ENCODE data around the gene NRF1. TPM values are rescaled to one million over a fixed set of nuclear protein-coding genes. Genes with fewer than 3 reads are reported as not detected.

The NRF1 gene
- total RNA-seq, 2 donors from 2014 or later = 33.7 to 33.9 TPM

DNA sequence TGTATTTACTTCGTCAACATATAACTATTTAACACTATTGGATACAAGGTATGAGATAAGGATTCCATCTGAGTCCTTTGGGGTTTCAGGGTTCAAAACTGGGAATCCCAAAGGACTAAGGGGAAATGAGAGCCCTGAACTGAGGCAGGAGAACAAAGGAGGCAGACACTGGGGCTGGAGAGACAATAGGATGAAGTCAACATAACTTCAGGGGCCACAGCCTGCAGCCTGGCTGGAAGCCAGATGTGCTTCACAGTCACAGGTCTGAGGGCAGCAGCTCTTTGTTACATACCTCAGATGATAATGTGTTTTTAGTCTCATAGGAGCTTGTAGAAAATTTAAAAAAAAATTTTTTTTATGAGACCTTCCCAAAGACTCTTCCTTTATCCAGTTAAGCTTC lies 73.3 kb downstream of the NRF1 start:
- Mint-ChIP-seq H3K4me3 (no peak overlapping the region), H3K27ac (peak overlapping the region; percentile 77)

DNA sequence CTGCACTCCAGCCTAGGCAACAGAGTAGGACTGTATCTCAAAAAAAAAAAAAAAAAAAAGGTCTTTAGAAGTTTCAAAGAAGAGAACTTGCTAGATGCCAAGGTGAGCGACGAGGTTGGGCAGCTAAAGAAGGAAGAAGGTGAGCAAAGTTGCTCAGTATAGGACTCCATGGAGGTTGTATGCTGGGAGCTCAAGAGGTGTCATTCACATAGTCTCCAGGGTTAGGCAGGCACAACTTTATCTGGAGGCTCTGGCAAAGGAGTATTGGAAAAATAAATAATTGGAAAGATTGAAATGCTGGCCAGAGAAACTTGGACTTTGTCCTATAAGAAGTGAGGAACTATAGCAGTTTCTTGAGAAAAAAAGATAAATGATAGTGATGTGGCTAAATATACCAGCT lies 74.5 kb downstream of the NRF1 start:
- H3K9me3 ChIP-seq (ENCODE audit: control insufficient read depth, low read length, poor library complexity, severe bottlenecking) = no peaks in the 10 kb centered on the region
- peaks cover 2% of the 10 kb centered on the region for H3K36me3 Mint-ChIP-seq (ENCODE audit: low read depth)
- DNase-seq (no peak), ATAC-seq (no peak)
- H3K27ac Mint-ChIP-seq = no peak overlapping the region
- no peak overlapping the region for H3K4me3 Mint-ChIP-seq
- H3K4me1 Mint-ChIP-seq = peaks cover 13% of the 10 kb centered on the region
- no peaks in the 10 kb centered on the region for H3K27me3 Mint-ChIP-seq

More for the DNA sequence above, 73.3 kb downstream of the NRF1 start:
- peaks cover 18% of the 10 kb centered on the region for H3K4me1 Mint-ChIP-seq
- ATAC-seq (no peak), DNase-seq (no peak)
- H3K36me3 Mint-ChIP-seq (ENCODE audit: low read depth) = peaks cover 8% of the 10 kb centered on the region
- no peaks in the 10 kb centered on the region for H3K27me3 Mint-ChIP-seq
- H3K9me3 ChIP-seq (ENCODE audit: control insufficient read depth, low read length, poor library complexity, severe bottlenecking) = no peaks in the 10 kb centered on the region

DNA sequence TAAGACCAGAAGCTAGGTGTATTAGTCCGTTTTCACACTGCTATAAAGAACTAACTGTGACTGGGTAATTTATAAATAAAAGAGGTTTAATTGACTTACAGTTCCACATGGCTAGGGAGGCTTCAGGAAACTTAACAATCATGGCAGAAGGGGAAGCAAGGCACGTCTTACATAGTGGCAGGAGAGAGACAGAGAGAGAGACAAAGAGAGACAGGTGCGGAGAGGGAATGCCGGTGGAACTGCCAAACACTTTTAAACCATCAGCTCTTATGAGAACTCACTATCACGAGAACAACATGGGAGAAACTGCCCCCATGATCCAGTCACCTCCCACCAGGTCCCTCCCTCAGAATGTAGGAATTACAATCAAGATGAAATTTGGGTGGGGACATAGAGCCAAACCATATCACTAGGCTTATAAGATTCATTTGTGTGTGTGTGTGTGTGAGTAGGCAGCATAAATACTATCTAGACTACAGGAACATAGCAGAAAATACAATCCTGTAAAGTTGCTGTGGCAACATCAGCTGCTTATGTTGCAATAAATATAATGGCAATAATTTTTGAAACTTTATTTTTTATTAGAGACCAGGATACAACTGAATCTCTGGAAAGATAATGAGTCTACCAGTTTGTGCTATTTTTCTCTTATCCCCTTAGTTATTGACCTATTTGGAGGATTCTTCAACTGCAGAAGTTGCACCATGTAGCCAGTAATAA lies 77.1 kb downstream of the NRF1 start:
- Mint-ChIP-seq H3K27ac (no peak overlapping the region), H3K27me3 (no peaks in the 10 kb centered on the region), H3K4me1 (peaks cover 20% of the 10 kb centered on the region), H3K36me3 (ENCODE audit: low read depth) (peaks cover 14% of the 10 kb centered on the region), H3K4me3 (no peak overlapping the region)
- DNase-seq (no peak), ATAC-seq (no peak)
- H3K9me3 ChIP-seq (ENCODE audit: control insufficient read depth, low read length, poor library complexity, severe bottlenecking) = no peaks in the 10 kb centered on the region

- no peak for ATAC-seq
- DNase-seq = no peak
- no peaks in the 10 kb centered on the region for H3K9me3 ChIP-seq (ENCODE audit: control insufficient read depth, low read length, poor library complexity, severe bottlenecking)
- H3K36me3 Mint-ChIP-seq (ENCODE audit: low read depth) = peaks cover 14% of the 10 kb centered on the region
- H3K4me1 Mint-ChIP-seq = peaks cover 20% of the 10 kb centered on the region
- no peak overlapping the region for H3K4me3 Mint-ChIP-seq
- no peak overlapping the region for H3K27ac Mint-ChIP-seq
- H3K27me3 Mint-ChIP-seq = no peaks in the 10 kb centered on the region
Measured at GRCh38 chr7:129689995-129690581, 78.6 kb downstream of the NRF1 start.

- Mint-ChIP-seq H3K4me3 (no peak overlapping the region), H3K27ac (no peak overlapping the region), H3K36me3 (ENCODE audit: low read depth) (peaks cover 12% of the 10 kb centered on the region), H3K4me1 (peaks cover 18% of the 10 kb centered on the region), H3K27me3 (no peaks in the 10 kb centered on the region)
- H3K9me3 ChIP-seq (ENCODE audit: control insufficient read depth, low read length, poor library complexity, severe bottlenecking) = no peaks in the 10 kb centered on the region
- DNase-seq (no peak), ATAC-seq (no peak)
Measured at GRCh38 chr7:129690701-129691100, 79.2 kb downstream of the NRF1 start.

DNA sequence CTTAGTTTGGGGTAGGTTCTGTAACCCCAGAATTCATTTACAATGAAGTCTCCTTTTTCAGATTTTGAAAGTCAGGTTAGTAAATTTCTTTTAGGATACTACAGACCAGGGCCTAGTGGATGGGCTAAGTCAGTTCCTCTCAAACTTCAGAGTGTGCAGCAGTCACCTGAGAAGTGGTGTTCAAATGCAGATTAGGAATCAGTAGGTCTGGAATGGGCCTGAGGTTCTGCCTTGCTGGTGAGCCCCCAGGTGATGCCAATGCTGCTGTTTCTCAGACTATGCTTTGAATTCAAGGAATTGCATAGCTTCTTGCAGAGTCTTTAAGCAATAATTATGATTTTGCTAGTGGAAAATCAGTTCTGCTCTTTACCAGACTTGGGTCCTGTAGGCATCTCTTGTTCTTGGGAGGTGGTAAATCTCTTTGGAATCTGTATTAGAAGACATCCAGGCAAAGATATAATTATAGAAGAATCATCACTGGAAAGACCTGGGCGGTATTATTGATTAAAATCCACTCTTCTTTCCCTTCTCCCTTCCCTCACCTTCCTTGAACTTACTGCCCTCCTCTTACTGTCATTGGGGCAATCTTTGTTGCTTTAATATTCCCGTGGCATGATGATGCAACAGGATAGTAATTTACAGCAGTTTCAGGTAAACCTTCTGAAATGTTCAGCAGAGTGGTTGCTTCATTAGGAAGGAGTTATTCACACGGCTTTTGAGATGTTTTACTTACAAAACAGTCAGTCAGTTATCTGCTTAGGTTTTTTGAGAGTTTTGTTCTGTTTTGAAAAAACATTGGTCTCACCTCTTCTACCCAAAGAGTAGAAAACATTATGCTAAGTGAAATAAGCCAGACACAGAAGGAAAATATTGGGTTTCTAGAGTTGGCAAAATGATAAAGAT lies 87.2 kb downstream of the NRF1 start:
- ATAC-seq = no peak
- Mint-ChIP-seq H3K27ac (peak overlapping the region; percentile 49), H3K4me3 (no peak overlapping the region), H3K36me3 (ENCODE audit: low read depth) (no peaks in the 10 kb centered on the region), H3K27me3 (no peaks in the 10 kb centered on the region), H3K4me1 (peaks cover 6% of the 10 kb centered on the region)
- no peaks in the 10 kb centered on the region for H3K9me3 ChIP-seq (ENCODE audit: control insufficient read depth, low read length, poor library complexity, severe bottlenecking)
- no peak for DNase-seq

GRCh38 chr7:129702316-129702715 lies 90.8 kb downstream of the NRF1 start:
- no peak overlapping the region for H3K4me3 Mint-ChIP-seq
- peaks cover 25% of the 10 kb centered on the region for H3K4me1 Mint-ChIP-seq
- ATAC-seq (no peak), DNase-seq (no peak)
- peaks cover 8% of the 10 kb centered on the region for H3K36me3 Mint-ChIP-seq (ENCODE audit: low read depth)
- H3K9me3 ChIP-seq (ENCODE audit: control insufficient read depth, low read length, poor library complexity, severe bottlenecking) = no peaks in the 10 kb centered on the region
- H3K27ac Mint-ChIP-seq = no peak overlapping the region
- H3K27me3 Mint-ChIP-seq = no peaks in the 10 kb centered on the region

DNA sequence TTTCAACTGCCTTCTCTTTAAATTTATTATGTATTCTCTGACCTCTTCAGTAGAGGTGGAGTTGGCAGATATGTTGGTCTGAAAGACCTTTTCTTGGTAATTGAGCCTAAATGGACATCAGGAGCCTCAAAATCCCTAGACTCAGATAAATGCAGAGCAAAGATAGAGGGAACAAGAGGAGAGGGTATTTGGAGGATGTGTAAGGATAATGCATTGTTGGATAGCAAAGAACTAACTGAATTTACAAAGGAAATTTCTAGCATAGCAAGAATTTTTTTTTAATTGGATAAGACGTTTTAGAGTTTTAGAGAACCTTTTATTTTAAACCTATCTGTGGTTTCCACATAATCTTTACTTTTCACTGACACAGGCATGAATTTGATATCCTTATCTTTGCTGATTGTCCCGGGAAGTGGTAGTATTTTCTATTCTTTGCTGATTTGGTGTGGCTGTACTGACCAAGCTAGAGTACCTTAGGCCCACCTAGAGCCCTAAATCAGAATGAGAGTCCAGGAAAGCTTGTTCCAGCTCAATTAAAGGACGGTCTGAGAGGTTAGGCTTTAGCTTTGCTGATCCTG lies 91.3 kb downstream of the NRF1 start:
- DNase-seq (no peak), ATAC-seq (no peak)
- H3K4me1 Mint-ChIP-seq = peaks cover 28% of the 10 kb centered on the region
- no peak overlapping the region for H3K27ac Mint-ChIP-seq
- H3K36me3 Mint-ChIP-seq (ENCODE audit: low read depth) = peaks cover 8% of the 10 kb centered on the region
- H3K27me3 Mint-ChIP-seq = no peaks in the 10 kb centered on the region
- no peaks in the 10 kb centered on the region for H3K9me3 ChIP-seq (ENCODE audit: control insufficient read depth, low read length, poor library complexity, severe bottlenecking)
- H3K4me3 Mint-ChIP-seq = no peak overlapping the region

- Mint-ChIP-seq H3K27me3 (no peaks in the 10 kb centered on the region), H3K4me1 (peaks cover 32% of the 10 kb centered on the region), H3K4me3 (no peak overlapping the region), H3K36me3 (ENCODE audit: low read depth) (peaks cover 8% of the 10 kb centered on the region), H3K27ac (no peak overlapping the region)
- ATAC-seq = no peak
- no peak for DNase-seq
- H3K9me3 ChIP-seq (ENCODE audit: control insufficient read depth, low read length, poor library complexity, severe bottlenecking) = no peaks in the 10 kb centered on the region
Measured at GRCh38 chr7:129703751-129704150, 92.2 kb downstream of the NRF1 start.

DNA sequence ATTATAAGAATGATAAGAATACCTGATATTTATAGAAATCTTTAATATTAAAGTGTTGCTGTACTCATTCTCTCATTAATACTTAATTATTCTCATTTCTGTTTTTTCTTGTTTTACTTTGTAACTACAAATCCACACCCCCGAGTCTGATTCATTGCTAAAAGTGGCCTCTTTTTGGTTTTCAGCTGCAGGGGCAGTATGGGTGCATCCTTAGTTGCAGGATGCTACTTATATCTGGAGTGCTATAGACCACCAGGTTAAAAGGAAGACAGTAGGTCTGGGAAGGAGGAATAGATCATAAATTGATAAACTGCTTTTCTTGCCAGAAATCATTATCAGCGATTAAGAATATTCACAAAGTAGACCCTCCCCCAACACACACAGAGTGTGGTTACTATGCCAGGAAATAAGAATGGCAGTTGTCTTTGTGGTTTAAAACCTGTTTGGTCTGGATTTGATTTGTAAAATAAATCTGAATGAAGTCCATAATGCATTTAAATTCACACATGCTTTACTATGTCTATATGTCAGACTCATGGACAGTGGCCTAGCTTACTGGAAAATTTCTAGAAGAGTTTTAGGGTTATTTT lies 96.5 kb downstream of the NRF1 start:
- no peaks in the 10 kb centered on the region for H3K27me3 Mint-ChIP-seq
- peaks cover 13% of the 10 kb centered on the region for H3K36me3 Mint-ChIP-seq (ENCODE audit: low read depth)
- H3K27ac Mint-ChIP-seq = peak overlapping the region; percentile 57
- no peaks in the 10 kb centered on the region for H3K9me3 ChIP-seq (ENCODE audit: control insufficient read depth, low read length, poor library complexity, severe bottlenecking)
- no peak for DNase-seq
- peak; percentile 21 for ATAC-seq
- H3K4me1 Mint-ChIP-seq = peaks cover 26% of the 10 kb centered on the region
- no peak overlapping the region for H3K4me3 Mint-ChIP-seq

- peaks cover 4% of the 10 kb centered on the region for H3K36me3 Mint-ChIP-seq (ENCODE audit: low read depth)
- no peak overlapping the region for H3K27ac Mint-ChIP-seq
- H3K4me3 Mint-ChIP-seq = no peak overlapping the region
Measured at GRCh38 chr7:129713544-129713943, 102.0 kb downstream of the NRF1 start.

GRCh38 chr7:129714514-129715063 lies 103.1 kb downstream of the NRF1 start:
- H3K36me3 Mint-ChIP-seq (ENCODE audit: low read depth) = peaks cover 7% of the 10 kb centered on the region
- ATAC-seq (no peak), DNase-seq (no peak)
- no peak overlapping the region for H3K27ac Mint-ChIP-seq
- no peaks in the 10 kb centered on the region for H3K9me3 ChIP-seq (ENCODE audit: control insufficient read depth, low read length, poor library complexity, severe bottlenecking)
- H3K27me3 Mint-ChIP-seq = no peaks in the 10 kb centered on the region
- no peak overlapping the region for H3K4me3 Mint-ChIP-seq
- H3K4me1 Mint-ChIP-seq = peaks cover 3% of the 10 kb centered on the region

More at GRCh38 chr7:129713544-129713943, 102.0 kb downstream of the NRF1 start:
- Mint-ChIP-seq H3K4me1 (no peaks in the 10 kb centered on the region), H3K27me3 (no peaks in the 10 kb centered on the region)
- DNase-seq = no peak
- no peak for ATAC-seq
- H3K9me3 ChIP-seq (ENCODE audit: control insufficient read depth, low read length, poor library complexity, severe bottlenecking) = no peaks in the 10 kb centered on the region
